NOMO-1 treated with DMSO at 0.1 percent for 48 hours (cell line): ENCODE results near the gene KCNJ8.
"Not testable (repeated sequence)": the region's sequence is repeated elsewhere in the genome, so short reads cannot be mapped to it uniquely, and the experiment has no call there.

Experiments
- DNase-seq: peaks from one replicate; lab custom pipeline; 2025; ENCODE audit not compliant: unreplicated experiment; lab: John Stamatoyannopoulos, UW

The KCNJ8 gene

DNA sequence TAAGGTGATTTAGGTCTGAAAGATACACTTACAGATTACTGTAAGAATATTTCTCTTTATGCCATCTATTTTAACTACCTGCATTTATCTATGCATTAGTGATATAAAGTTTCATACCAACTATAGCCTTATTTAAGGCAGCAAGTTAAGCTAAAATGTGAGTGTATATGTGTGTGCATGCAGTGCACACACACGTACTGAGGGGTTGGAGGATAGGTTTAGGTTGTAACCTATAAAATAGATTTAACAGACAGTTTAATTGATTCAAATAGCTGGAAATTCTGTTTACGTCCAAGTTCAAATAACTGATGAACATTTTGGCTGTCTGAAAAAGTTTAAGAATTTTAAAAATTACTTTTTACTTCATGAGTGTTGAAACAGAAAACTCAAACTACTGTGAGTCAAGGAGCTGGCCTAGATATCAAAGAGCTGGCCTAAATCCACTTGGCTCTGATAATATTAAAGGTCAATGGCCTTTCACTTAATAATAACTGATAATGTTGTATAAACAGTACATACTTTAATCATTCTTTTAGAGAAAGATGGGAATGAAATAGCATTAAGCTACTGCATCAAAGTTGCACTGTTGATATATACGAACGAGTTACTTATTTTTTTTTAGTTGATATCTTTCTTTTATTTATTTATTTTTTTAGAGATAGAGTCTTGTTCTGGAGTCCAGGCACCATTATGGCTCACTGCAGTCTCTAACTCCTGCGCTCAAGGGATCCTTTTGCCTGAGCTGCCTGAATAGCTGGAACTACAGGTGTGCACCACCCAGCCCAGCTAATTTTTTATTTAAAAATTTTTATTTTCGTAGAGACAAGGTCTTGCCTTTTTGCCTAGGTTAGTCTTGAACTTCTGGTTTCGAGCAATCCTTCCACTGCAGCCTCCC is 13.8 kb upstream of the KCNJ8 start:
- DNase-seq: no peak

DNA sequence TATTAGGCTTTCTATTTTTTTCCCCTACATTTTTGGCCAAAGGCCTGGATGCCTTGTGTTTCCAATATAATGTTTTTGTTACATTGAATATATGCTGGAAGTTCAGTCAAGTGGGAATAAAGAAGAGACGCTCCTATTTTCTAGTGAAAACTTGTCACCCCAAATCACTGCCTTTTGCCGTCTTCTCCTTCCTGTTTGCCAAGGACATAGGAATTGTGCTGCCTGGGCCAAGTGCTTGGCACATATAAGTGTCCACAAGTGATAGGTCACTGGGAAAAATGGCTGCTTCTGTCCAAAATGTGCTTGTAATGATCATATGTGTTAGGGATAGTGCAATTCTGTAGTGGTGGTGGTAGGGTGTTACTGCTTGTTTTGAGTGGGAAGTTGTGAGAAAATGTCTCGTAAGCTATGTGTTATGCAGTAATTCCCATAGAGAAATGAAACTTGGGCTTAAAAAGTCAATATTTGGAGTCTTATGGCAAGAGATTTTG is 11.6 kb upstream of the KCNJ8 start:
- no peak for DNase-seq

DNA sequence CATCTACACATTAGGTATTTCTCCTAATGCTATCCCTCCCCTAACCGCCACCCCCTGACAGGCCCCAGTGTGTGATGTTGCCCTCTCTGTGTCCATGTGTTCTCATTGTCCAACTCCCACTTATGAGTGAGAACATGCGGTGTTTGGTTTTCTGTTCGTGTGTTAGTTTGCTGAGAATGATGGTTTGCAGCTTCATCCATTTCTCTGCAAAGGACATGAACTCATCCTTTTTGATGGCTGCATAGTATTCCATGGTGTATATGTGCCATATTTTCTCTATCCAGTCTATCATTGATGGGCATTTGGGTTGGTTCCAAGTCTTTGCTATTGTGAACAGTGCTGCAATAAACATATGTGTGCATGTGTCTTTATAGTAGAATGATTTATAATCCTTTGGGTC is 8.2 kb upstream of the KCNJ8 start:
- DNase-seq: not testable (repeated sequence)

DNA sequence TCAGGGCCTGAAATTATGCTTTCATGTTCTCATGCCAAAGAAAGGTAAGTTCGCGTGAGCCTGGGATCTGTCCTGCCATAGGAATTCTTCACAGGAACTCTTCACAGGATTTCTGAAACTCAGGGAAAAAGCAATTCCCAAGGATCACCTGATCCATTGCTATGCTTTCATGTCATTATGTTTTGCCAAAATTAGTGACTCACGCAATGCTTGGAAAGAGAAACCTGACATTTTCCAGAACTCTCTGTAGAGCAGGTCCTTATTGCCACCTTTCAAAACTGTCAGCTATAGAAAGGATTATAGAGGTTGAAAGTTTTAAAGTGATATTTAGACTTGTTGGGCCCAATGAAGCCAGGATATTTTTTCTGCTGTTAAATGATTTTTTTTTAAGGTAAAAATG is 6.3 kb upstream of the KCNJ8 start:
- no peak for DNase-seq

DNA sequence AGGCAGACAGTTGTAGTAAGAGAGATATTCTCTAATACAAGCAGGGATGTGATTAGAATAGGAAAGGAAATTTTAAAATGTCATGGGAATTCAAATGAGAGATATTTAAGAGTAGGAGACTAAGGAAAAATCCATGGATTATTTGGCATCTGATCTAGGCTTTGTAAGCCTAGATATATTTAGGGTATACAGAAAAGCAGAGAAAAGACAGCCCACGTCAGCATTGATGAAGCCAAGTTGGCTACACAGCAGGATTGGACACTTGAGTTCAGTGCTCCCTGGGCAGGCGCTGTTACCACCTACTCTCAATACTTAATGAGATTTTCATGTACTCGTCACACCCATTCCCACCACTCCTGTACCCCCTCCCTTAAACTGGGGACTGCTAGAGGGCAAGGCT is 1.7 kb upstream of the KCNJ8 start:
- DNase-seq: no peak

DNA sequence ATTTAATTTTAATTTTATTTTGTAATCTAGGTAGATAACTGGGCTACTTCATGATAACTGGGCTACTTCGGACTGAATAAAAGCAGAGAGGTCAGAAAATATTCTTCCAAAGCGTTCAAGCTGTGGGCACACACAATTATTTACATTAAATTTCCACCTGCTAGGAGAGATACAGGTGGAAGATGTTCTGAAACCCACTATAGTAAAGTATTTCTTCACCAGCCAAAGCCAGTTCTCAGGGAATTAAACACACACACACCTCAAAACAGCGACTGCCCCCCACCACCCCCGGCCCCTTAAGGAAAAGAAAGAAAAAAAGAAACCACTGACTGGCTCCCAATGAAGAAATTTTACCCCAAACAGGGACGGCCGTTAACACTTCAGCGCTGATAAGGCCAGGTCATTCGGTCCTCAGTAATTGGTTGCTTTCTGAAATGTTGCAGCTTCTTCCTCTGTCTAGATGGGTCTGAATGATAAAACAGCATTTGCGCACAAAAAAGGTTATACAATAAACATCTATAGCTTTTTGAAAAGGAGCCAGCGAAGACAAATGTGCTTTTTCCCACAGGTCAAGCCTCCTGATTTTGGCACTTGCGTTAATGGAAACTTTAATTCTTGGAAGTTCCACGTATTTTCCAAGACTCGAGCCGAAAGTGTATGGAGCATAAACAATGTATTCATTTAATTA is 771 bp upstream of the KCNJ8 start:
- no peak for DNase-seq

DNA sequence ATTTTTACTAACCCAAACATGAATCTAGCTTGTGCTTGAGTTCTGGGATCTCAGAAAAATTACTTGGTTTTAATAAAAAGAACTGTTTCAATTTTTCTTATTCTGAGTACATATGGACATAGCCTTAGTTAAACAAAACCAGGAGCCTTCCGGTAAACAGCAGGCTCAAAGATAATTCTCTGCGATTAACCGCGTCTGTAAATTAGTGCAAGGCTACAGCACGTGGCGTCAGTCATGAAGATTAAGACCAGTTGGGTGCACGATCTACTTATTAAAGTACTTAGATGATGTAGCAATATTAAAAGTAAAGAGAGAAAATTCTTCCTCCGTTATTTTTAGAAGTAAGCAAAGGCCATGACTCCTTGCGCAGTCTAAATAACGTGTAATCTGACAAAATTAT is 700 bp downstream of the KCNJ8 start:
- no peak for DNase-seq

DNA sequence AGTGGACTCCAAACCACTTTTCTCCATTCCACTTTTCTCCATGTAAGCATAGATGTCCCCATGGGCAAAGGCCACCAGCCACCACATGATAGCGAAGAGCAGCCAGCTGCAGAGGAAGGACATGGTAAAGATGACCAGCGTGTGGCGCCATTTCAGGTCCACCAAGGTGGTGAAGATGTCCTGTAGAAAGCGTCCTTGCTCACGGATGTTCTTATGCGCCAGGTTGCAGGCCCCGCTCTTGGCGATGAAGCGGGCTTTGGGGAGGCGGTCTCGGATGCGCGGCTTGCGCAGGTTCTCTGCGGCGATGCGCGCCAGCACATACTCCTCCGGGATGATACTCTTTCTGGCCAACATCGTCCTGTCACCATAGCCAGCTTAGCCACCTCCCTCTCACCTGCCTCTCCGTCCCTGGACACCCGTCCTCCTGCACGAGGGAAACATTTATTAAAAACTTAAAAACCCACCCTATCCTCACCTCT is 1.2 kb downstream of the KCNJ8 start:
- DNase-seq: no peak

DNA sequence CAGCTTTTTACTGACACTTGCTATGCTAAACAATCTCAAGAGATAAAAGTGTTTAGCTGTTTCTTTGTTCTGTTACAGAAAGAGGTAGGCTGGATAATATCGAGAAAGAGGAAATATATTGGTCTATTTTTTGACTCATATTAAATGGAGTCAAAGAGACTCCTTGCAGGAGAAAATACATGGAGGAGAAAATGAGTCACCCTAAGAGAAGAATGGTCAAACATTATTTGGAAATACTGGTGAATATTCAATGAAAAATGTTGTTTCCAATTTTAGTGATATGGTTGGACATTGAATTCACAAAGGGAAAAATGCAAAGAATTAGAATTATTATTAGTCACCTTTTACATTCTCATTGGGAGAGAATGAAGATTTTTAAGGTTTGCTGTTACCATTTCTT is 3.2 kb downstream of the KCNJ8 start:
- DNase-seq: no peak

DNA sequence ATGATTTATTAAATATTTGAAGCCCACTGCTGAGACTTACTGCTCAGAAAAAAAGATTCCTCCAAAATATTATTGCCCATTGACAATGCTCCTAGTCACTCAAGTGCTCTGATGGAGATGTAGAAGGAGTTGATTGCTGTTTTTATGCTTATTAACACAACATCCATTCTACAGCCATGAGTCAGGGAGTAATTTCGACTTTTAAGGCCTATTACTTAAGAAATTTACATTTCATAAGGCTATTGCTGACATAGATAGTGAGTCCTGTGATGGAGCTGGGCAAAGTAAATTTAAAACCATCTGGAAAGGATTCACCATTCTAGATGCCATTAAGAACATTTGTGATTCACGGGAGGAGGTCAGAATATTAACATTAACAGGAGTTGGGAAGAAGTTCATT is 5.2 kb downstream of the KCNJ8 start:
- no peak for DNase-seq

DNA sequence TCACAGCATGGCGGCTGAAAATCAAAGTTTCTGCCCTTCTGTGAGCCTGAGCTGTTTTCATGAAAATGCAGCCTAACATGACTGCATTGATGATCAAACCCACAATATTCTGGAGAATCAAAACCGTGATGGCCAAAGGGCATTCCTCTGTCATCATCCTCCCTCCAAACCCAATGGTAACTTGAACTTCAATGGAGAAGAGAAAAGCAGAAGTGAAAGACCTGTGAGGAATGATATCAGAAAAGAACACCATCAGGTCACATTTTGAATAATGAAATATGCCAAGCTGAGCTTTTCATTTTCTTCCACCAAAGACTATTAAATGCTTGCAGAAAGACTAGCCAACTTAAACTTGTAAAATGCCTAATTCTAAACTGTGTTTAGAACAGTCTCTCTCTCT is 8.1 kb downstream of the KCNJ8 start:
- no peak for DNase-seq

DNA sequence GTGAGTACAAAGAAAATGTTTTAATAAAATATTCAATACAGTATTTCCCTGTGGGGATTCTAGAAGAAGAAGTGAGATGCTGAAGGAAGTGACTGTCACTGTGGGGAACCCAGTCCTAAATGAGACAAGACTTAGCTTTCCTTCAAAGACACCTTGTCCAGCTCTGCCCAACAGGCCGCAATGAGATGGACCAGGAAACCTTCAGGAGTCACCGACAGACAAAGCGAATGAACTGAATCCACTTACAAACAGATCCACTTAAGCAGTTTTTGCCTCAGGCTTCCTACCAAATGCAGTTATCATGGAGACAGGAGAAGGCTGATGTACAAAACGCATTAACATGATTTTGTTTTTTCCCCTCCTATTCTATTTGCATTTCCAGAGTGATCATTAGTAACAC is 9.6 kb downstream of the KCNJ8 start:
- no peak for DNase-seq

DNA sequence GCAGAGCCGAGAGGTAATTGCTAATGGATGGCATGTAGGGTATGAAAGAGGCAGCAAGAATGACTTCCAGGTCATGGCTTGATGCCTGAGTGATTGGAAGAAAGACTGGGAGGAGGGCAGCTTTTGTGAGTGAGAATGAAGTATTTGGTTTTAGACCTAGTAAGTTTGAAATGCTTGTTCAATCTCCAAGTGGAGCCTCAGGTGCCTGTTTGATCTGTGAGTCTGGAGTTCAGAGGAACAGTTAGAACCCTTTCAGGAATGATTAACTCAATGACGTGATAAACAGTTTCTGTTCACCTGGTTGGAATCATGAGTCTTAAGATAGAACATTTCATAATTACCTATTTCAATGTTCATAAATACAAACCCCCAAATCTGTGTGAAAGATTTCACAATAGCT is 10.4 kb downstream of the KCNJ8 start:
- DNase-seq: no peak

DNA sequence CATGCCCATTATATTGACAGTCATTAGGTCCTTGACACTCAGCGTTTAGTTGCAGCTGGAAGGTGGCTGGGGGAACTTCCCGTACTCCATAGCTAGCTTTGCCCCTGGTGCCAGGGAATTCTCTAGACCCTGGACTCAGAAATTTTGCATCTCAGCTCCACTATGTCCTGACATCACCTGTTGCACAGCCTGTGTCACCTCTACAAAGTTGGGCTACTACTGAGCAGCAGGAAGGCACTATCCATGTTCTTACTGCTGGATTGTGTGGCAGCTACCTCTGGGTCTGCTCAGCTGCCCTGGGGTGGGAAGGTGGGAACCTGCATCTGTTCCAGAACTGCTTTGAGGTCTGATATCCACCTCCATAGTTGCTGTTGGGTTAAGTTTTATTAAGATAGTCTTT is 11.0 kb downstream of the KCNJ8 start:
- no peak for DNase-seq

DNA sequence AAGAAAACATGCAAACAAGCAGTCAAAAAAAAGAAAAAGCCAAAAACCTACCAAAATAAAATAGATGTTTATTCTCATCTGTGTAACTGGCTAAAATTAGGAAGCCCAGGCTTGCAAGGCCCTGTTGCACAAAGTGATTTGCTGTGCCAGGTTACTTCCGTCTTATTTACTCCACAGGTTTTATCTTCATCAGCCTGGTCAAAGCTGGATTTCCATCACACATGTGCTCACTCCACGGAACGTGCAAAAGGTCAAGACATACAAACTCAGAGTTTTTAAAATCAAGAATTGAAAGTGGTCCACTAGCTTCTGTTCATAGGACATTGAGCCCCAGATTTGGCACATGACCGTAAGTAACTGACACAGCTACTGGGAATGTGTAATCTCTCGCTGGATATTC is 14.8 kb downstream of the KCNJ8 start:
- no peak for DNase-seq

DNA sequence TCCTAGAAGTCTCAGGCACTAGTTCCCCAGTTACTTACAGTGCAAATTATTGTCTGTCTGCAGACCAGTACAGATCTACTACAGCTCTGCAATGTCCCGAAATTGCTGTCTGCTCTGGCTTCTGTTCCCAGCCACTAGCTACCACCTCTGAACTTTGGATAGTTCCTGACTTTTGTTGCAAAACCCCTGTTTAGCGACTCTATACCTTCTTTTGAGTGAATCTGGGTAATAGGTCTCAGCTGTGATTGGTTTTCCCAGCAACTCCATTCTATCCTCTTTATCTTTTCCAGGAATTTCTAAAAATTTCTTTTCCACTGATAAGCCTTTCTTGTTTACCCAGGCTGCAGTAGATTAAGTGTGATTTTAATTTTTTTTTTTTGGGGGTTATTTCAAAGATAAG is 16.8 kb downstream of the KCNJ8 start:
- DNase-seq: no peak

DNA sequence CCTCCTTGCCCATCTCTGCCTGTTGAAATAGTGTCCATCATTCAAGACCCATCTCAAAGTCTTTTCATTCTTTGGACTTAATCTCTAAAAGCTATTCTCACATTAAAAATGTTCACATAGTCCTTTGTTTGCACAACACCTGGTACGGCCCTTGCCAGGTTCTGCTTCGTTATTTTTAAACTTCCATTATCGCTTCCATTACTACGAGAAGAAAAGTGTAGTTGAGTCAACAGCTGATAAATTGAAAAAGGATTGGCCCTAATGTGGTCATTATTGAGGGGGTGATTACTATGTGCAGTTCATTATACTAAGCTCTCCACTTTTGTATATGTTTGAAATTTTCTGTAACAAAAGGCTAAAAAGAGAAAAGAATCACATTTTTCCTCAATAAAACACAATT is 17.8 kb downstream of the KCNJ8 start:
- no peak for DNase-seq

DNA sequence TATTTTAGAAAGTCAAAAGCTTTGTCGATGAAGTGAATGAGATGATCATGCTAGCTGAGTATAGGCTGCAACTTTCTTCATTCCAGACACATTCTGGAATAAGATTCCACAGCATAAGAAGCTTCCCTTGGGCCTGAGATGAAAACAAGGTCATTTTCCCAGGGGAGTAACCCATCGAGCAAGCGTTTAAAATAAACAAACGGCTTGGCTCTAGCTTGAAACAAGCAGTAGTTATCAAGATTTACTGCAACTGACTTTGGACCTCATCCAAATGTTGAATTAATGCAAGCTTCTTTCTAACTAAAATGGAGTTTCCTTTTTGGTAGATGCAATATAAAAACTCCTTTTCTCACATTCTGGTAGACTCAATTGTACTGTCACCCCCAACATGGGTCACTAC is 23.0 kb downstream of the KCNJ8 start:
- DNase-seq: no peak

DNA sequence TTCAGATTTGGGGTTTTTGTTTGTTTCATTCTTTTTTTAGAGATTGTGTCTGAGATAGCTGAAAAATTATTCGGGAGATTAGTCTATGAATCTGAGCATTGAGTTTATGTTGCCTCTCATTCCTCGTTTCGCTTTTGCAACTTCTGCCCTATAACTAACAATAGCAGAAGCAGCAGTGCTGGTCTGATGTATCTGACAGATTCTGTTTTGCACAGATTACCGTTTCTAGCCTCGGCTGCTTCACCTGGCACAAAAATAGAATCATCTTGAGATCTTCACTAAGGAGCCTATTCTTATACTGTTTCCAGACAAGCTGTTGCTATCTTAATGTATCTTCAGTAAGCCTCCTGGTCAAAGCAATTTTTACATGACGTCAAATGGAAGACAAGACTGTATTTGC is 29.2 kb downstream of the KCNJ8 start:
- no peak for DNase-seq

DNA sequence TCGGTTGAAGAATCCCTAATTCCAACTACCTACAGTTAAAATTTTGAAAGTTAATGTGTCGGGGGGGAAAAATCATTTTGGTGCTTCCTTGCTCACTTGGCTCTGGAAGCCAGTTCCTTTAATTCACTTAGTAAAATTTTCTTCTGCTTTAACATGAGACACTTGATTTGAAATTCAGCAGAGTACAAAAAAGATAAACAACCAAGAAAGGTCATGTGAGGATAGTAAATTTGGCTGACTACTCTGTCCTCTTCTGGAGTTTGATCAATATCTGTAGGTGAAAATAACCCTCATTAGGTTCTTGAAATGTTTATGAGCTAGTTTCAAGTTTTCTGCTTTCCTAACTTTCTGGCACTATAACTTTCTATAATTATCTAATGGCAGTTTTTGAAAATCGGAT is 43.4 kb downstream of the KCNJ8 start:
- DNase-seq: no peak

DNA sequence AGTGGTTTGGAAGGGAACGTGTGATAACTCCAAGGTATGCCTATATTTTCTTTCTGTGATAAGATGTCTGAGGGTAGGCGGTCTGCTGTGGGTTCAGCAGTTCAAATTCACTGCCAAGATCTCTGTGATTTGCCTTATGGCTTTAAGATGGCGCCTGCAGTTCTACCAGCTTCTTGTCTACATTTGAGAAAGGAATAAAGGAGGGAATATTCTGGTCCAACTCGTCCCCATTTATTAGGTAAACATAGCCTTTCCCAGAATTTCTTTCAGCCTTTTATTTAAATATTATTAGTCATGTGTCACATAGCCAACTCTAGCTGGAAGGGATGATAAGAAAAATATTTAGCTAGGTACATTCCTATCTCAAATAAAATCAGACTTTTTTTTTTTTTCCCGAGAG is 48.8 kb downstream of the KCNJ8 start:
- DNase-seq: no peak

DNA sequence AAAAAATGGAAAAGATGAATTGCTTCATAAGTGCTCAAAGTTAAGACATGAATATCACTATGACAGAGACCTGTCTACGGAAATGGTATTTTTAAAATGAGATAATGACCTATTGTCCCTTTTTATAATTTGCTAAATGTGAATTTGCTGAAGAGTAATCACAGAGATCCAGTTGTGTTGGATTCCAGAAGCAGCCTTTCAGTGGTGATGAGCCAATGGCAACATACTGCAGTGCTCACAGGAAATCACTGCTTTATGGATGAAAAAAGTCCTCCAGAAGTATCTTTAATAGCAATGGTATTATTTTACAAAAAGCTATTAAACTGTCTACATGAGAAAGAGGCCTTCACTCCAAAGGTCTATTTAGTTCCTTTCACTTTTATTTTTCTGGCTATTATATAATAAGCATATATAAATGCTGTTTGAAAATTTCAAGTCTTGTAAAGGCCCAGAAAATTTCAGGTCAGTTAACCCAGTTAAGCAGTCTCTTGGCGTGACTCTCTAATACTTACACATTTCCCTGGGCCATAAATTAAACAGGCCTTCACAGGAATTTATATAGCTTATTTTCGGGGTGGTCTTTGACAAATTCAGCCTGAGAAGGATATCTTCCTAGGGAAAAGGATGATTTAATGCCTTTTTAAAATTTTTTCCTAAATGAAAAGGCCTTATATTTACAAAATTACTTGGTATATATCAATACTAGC is 55.4 kb downstream of the KCNJ8 start:
- no peak for DNase-seq
